ENCODE measurements around the gene NOVA1. TPM values are rescaled to one million over a fixed set of nuclear protein-coding genes. Genes with fewer than 3 reads are reported as not detected.

NOVA1 gene
- total RNA-seq, 1 experiment from 2014 or later, result not detected

DNA sequence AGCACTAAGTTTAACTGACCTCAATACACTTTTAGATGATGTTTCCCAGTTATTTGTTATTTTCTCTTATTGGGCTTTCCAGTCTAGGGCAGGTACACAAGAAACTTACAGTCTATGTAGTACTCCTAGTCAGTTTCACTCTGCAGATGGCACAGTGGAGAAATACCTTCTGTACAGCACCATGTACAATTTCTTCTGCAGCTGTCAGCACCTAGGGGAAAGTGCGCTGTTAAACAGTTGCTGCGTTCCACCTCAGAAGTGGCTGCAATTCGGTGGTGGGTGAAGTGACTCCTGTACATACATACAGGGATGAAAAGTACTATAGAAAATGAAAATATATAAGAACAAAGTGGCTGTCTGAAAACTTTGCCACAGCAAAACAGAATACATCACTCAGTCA is 48.3 kb downstream of the NOVA1 start:
- H3K4me3 Mint-ChIP-seq (ENCODE audit: unreplicated experiment), result no peak overlapping the region
- ChIA-PET POLR2A (no interaction called here), CTCF (no interaction called here)

DNA sequence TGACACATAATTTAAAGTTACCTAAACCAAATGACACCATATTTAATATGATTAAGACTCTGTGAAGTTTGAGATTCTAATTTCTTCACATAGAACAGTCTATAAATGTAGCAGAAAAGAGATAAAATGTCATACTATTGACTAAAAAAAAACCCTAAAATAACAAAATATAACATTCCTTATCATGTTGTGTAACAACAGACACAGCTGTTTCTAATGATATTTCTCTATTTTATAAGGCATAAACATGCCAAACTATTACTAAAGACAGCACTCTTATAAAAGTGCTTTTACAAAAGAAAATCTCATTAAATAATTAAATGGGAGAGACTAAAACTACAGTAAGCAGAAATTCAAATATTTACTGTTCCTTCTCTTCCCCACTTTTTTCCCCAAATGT is 49.4 kb downstream of the NOVA1 start:
- POLR2A ChIA-PET, result no interaction called here
- CTCF ChIA-PET, result no interaction called here
- no peak for DNase-seq (ENCODE audit: unreplicated experiment)
- TF ChIP-seq, protein P1, sequence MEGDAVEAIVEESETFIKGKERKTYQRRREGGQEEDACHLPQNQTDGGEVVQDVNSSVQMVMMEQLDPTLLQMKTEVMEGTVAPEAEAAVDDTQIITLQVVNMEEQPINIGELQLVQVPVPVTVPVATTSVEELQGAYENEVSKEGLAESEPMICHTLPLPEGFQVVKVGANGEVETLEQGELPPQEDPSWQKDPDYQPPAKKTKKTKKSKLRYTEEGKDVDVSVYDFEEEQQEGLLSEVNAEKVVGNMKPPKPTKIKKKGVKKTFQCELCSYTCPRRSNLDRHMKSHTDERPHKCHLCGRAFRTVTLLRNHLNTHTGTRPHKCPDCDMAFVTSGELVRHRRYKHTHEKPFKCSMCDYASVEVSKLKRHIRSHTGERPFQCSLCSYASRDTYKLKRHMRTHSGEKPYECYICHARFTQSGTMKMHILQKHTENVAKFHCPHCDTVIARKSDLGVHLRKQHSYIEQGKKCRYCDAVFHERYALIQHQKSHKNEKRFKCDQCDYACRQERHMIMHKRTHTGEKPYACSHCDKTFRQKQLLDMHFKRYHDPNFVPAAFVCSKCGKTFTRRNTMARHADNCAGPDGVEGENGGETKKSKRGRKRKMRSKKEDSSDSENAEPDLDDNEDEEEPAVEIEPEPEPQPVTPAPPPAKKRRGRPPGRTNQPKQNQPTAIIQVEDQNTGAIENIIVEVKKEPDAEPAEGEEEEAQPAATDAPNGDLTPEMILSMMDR (IDR thresholded peaks at IDR 0.05; ENCODE audit: unreplicated experiment), result no peak
- BruUV-seq (replicated peaks), result no TSS peak
- H3K4me3 Mint-ChIP-seq (ENCODE audit: unreplicated experiment), result no peak overlapping the region
- H3K4me1 Mint-ChIP-seq (ENCODE audit: insufficient read depth, unreplicated experiment), result no peaks in the 10 kb centered on the region
- no peaks in the 10 kb centered on the region for H3K9me3 Mint-ChIP-seq (ENCODE audit: unreplicated experiment)
- H3K27ac Mint-ChIP-seq (ENCODE audit: low read depth, unreplicated experiment), result no peak overlapping the region
- H3K27me3 Mint-ChIP-seq (ENCODE audit: insufficient read depth, unreplicated experiment), result peaks cover 42% of the 10 kb centered on the region
- intact Hi-C loops (cut with micrococcal nuclease), result no loop called here
- no peaks in the 10 kb centered on the region for H3K36me3 Mint-ChIP-seq (ENCODE audit: insufficient read depth, unreplicated experiment)

More for the DNA sequence above, 48.3 kb downstream of the NOVA1 start:
- no peaks in the 10 kb centered on the region for H3K9me3 Mint-ChIP-seq (ENCODE audit: unreplicated experiment)
- H3K36me3 Mint-ChIP-seq (ENCODE audit: insufficient read depth, unreplicated experiment), result no peaks in the 10 kb centered on the region
- no peaks in the 10 kb centered on the region for H3K4me1 Mint-ChIP-seq (ENCODE audit: insufficient read depth, unreplicated experiment)
- peaks cover 42% of the 10 kb centered on the region for H3K27me3 Mint-ChIP-seq (ENCODE audit: insufficient read depth, unreplicated experiment)
- no peak for DNase-seq (ENCODE audit: unreplicated experiment)
- no peak overlapping the region for H3K27ac Mint-ChIP-seq (ENCODE audit: low read depth, unreplicated experiment)
- BruUV-seq (replicated peaks), result no TSS peak
- TF ChIP-seq, protein P1 (IDR thresholded peaks at IDR 0.05; ENCODE audit: unreplicated experiment), result no peak
- intact Hi-C loops (cut with micrococcal nuclease), result no loop called here

DNA sequence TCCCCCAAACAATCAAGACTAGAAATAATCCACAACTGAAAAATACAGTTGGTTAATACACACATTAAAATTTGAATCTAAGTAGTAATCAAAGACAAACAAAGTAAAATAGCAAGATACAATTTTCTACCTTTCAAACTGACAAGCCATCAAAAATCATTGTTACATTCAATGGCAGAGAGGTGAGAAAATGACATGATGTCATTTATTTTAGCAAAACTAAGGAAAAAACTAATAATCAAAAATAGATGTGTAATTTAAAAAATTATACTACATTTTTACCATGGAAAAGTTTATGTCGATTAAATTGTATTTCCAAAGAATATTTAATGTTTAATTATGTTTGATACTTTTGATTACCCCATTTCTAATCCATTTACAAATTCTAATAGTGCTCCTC is 59.7 kb downstream of the NOVA1 start:
- TF ChIP-seq, protein P1 (IDR thresholded peaks at IDR 0.05; ENCODE audit: unreplicated experiment), result no peak
- ChIA-PET POLR2A (no interaction called here), CTCF (no interaction called here)
- Mint-ChIP-seq H3K27ac (ENCODE audit: low read depth, unreplicated experiment) (no peak overlapping the region), H3K36me3 (ENCODE audit: insufficient read depth, unreplicated experiment) (no peaks in the 10 kb centered on the region), H3K9me3 (ENCODE audit: unreplicated experiment) (no peaks in the 10 kb centered on the region), H3K4me3 (ENCODE audit: unreplicated experiment) (no peak overlapping the region), H3K4me1 (ENCODE audit: insufficient read depth, unreplicated experiment) (no peaks in the 10 kb centered on the region), H3K27me3 (ENCODE audit: insufficient read depth, unreplicated experiment) (peaks cover 71% of the 10 kb centered on the region)
- DNase-seq (ENCODE audit: unreplicated experiment), result no peak
- intact Hi-C loops (cut with micrococcal nuclease), result no loop called here
- no TSS peak for BruUV-seq (replicated peaks)

DNA sequence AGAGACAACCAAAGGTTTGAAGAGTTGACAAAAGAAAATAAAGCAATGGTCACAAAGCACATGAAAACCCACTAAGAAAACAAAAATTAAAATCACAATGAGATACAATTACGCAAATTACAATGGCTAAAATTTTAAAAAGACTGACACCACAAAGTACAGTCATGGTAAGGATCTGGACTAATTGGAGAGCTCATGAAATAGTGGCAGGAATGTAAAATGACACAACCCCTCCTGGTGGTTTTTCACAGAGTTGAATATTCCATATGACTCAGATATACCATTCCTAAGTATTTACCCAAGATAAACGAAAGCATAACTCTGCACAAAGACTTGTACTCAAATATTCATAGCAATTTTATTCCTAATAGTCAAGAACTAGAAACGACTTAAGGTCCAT is 65.9 kb downstream of the NOVA1 start:
- CTCF ChIA-PET, result interaction anchor here (1.2 kb wide), 1 partner anchor 138 kb away, joined by 3 read pairs; no protein-coding TSS in a partner anchor
- intact Hi-C loops (cut with micrococcal nuclease), result no loop called here
- POLR2A ChIA-PET, result no interaction called here
- TF ChIP-seq, protein P1 (IDR thresholded peaks at IDR 0.05; ENCODE audit: unreplicated experiment), result peak; percentile 13
- no peaks in the 10 kb centered on the region for H3K4me1 Mint-ChIP-seq (ENCODE audit: insufficient read depth, unreplicated experiment)
- H3K4me3 Mint-ChIP-seq (ENCODE audit: unreplicated experiment), result no peak overlapping the region
- no TSS peak for BruUV-seq (replicated peaks)
- DNase-seq (ENCODE audit: unreplicated experiment), result peak; percentile 30
- no peak overlapping the region for H3K27ac Mint-ChIP-seq (ENCODE audit: low read depth, unreplicated experiment)
- peaks cover 49% of the 10 kb centered on the region for H3K27me3 Mint-ChIP-seq (ENCODE audit: insufficient read depth, unreplicated experiment)
- peaks cover 7% of the 10 kb centered on the region for H3K9me3 Mint-ChIP-seq (ENCODE audit: unreplicated experiment)
- no peaks in the 10 kb centered on the region for H3K36me3 Mint-ChIP-seq (ENCODE audit: insufficient read depth, unreplicated experiment)
